ENCODE measurements around the gene ARID1A. TPM values are rescaled to one million over a fixed set of nuclear protein-coding genes. Genes with fewer than 3 reads are reported as not detected.

Gene ARID1A
- total and polyA plus RNA-seq, 9 of the 15 experiments (the other 6 are each of a cell fraction or from before 2014, with no cell fraction given), result 8.3 to 88.3 (median 22.5) TPM

- TF ChIP-seq E4F1 (CRISPR knock-in tag; IDR thresholded peaks at IDR 0.05; ENCODE audit: borderline replicate concordance) (no peak), NCOA4 (IDR thresholded peaks at IDR 0.05; ENCODE audit: partially characterized antibody) (no peak), CCAR2 (IDR thresholded peaks at IDR 0.05; ENCODE audit: low read depth, low read length) (no peak), CCNT2 (IDR thresholded peaks at IDR 0.05; ENCODE audit: borderline replicate concordance, extremely low read depth, insufficient read length, low read depth, low read length) (peak; percentile 70), RBM25 (IDR thresholded peaks at IDR 0.05; ENCODE audit: low read depth, low read length, severe bottlenecking) (no peak), TAF9B (IDR thresholded peaks at IDR 0.05; ENCODE audit: partially characterized antibody) (peak; percentile 73), NFRKB (IDR thresholded peaks at IDR 0.05; ENCODE audit: low read depth) (peak; percentile 94), ZNF175 (CRISPR knock-in tag; IDR thresholded peaks at IDR 0.05; ENCODE audit: low read depth) (no peak), MXI1 (IDR thresholded peaks at IDR 0.05; ENCODE audit: low read depth, low read length) (no peak; the same call in 1 of the 2 replicates), PRPF4 (IDR thresholded peaks at IDR 0.05; ENCODE audit: insufficient read depth, low read depth, low read length, poor library complexity, severe bottlenecking) (no peak), MXD1 (CRISPR knock-in tag; IDR thresholded peaks at IDR 0.05; ENCODE audit: borderline replicate concordance, poor library complexity, severe bottlenecking) (no peak), MEF2D (tag; conservative IDR thresholded peaks at IDR 0.05; ENCODE audit: low read depth) (peak; percentile 60; the same call in 1 of the 2 replicates), ESRRB (CRISPR knock-in tag; IDR thresholded peaks at IDR 0.05; ENCODE audit: borderline replicate concordance) (no peak)
- TF ChIP-seq, protein P1, sequence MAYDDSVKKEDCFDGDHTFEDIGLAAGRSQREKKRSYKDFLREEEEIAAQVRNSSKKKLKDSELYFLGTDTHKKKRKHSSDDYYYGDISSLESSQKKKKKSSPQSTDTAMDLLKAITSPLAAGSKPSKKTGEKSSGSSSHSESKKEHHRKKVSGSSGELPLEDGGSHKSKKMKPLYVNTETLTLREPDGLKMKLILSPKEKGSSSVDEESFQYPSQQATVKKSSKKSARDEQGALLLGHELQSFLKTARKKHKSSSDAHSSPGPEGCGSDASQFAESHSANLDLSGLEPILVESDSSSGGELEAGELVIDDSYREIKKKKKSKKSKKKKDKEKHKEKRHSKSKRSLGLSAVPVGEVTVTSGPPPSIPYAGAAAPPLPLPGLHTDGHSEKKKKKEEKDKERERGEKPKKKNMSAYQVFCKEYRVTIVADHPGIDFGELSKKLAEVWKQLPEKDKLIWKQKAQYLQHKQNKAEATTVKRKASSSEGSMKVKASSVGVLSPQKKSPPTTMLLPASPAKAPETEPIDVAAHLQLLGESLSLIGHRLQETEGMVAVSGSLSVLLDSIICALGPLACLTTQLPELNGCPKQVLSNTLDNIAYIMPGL (CRISPR knock-in tag; IDR thresholded peaks at IDR 0.05), result no peak
- TF ChIP-seq, protein P2, sequence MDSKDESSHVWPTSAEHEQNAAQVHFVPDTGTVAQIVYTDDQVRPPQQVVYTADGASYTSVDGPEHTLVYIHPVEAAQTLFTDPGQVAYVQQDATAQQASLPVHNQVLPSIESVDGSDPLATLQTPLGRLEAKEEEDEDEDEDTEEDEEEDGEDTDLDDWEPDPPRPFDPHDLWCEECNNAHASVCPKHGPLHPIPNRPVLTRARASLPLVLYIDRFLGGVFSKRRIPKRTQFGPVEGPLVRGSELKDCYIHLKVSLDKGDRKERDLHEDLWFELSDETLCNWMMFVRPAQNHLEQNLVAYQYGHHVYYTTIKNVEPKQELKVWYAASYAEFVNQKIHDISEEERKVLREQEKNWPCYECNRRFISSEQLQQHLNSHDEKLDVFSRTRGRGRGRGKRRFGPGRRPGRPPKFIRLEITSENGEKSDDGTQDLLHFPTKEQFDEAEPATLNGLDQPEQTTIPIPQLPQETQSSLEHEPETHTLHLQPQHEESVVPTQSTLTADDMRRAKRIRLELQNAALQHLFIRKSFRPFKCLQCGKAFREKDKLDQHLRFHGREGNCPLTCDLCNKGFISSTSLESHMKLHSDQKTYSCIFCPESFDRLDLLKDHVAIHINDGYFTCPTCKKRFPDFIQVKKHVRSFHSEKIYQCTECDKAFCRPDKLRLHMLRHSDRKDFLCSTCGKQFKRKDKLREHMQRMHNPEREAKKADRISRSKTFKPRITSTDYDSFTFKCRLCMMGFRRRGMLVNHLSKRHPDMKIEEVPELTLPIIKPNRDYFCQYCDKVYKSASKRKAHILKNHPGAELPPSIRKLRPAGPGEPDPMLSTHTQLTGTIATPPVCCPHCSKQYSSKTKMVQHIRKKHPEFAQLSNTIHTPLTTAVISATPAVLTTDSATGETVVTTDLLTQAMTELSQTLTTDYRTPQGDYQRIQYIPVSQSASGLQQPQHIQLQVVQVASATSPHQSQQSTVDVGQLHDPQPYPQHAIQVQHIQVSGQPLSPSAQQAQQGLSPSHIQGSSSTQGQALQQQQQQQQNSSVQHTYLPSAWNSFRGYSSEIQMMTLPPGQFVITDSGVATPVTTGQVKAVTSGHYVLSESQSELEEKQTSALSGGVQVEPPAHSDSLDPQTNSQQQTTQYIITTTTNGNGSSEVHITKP (IDR thresholded peaks at IDR 0.05; ENCODE audit: partially characterized antibody), result peak; percentile 83
- TF ChIP-seq, protein P3, sequence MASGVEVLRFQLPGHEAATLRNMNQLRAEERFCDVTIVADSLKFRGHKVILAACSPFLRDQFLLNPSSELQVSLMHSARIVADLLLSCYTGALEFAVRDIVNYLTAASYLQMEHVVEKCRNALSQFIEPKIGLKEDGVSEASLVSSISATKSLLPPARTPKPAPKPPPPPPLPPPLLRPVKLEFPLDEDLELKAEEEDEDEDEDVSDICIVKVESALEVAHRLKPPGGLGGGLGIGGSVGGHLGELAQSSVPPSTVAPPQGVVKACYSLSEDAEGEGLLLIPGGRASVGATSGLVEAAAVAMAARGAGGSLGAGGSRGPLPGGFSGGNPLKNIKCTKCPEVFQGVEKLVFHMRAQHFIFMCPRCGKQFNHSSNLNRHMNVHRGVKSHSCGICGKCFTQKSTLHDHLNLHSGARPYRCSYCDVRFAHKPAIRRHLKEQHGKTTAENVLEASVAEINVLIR (CRISPR knock-in tag; IDR thresholded peaks at IDR 0.05), result peak; percentile 47; the same call in 1 of the 2 replicates
Observed at GRCh38 chr1:26692793-26693490, 2.9 kb upstream of the ARID1A start (continued).

Data from K562 (cell line).